OCI-LY3 (cell line): ENCODE results near the gene C1QTNF9.

Source experiments
- EZH2phosphoT487 ChIP-seq: fragments of 200-600 bp; shearing (Covaris generic); IDR thresholded peaks from 2 replicates; pipeline ENCODE4 v1.6.1; 2018; ENCODE audit warnings: antibody characterized with exemption, mixed run types, low read depth
- TF ChIP-seq, protein P1 (sequence below): fragments of 200-600, 300-600 bp; sonication (generic); IDR thresholded peaks from 2 replicates; pipeline ENCODE4 v1.5.1; 2014; ENCODE audit warnings: antibody characterized with exemption, low read length, low read depth

DNA sequence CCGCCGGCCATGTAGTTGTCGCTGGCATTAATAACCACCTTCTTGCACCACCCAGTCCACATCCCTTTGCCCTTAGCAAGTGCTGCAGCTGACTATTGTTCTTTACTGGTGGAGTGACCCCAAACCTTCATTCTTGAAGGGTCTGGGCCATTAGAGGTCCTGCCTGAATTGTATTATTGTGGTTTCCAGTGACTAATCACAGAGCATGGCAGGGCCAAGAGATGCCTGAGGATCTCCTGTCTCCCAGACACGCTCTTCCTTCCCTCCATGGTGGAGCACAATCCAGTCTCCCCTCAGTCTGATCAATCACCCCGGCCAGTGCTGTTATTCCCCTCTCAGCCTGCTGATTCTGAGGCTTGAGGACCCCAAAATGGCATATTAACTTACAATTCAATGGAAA lies 39.0 kb downstream of the C1QTNF9 start:
- TF ChIP-seq, protein P1, sequence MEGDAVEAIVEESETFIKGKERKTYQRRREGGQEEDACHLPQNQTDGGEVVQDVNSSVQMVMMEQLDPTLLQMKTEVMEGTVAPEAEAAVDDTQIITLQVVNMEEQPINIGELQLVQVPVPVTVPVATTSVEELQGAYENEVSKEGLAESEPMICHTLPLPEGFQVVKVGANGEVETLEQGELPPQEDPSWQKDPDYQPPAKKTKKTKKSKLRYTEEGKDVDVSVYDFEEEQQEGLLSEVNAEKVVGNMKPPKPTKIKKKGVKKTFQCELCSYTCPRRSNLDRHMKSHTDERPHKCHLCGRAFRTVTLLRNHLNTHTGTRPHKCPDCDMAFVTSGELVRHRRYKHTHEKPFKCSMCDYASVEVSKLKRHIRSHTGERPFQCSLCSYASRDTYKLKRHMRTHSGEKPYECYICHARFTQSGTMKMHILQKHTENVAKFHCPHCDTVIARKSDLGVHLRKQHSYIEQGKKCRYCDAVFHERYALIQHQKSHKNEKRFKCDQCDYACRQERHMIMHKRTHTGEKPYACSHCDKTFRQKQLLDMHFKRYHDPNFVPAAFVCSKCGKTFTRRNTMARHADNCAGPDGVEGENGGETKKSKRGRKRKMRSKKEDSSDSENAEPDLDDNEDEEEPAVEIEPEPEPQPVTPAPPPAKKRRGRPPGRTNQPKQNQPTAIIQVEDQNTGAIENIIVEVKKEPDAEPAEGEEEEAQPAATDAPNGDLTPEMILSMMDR, result no peak
- TF ChIP-seq EZH2phosphoT487, result no peak
